ENCODE data around the gene PRDM16. TPM values are rescaled to one million over a fixed set of nuclear protein-coding genes. Genes with fewer than 3 reads are reported as not detected.

Gene PRDM16
- polyA plus RNA-seq, 2 of the 4 experiments (the other 2 are of a cell fraction), result 0.03 to 0.35 TPM

DNA sequence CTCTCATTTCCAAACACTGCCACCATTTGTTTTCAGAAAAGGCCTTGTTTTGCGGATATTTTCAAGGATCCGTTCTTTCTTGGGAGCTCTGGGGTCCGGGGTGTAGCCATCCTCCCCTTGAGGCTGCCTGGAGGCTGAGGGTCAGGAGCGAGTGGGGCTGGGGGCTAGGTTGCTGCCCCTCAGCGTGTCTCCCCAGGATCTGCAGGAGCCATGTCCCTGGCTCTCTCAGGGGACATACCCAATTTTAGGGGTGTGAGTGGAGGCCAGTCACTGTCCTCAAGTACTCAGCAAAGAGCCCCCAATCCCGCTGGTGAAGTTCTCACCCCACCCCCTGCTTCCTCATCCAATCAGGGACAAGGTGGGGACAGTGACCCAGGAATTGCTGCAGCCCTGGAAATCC lies 15.0 kb upstream of the PRDM16 start:
- Histone ChIP-seq H3K9me3 (no peaks in the 10 kb centered on the region), H3K4me2 (no peak overlapping the region), H3K4me3 (no peak overlapping the region), H3K4me1 (no peaks in the 10 kb centered on the region), H3K27ac (no peak overlapping the region)
- 17% methylated on average over 6 of the region's 6 CpGs for WGBS (ENCODE audit: missing lambda C conversion rate)
- TF ChIP-seq HDAC2 (IDR thresholded peaks at IDR 0.05), result no peak
- no peak for FAIRE-seq
- POLR2A ChIA-PET, result no interaction called here
- CTCF ChIA-PET, result no interaction called here
- no peak for ATAC-seq
- DNase-seq (ENCODE audit: low read depth in 1 of 2, low spot score in 1 of 2), result no peak

DNA sequence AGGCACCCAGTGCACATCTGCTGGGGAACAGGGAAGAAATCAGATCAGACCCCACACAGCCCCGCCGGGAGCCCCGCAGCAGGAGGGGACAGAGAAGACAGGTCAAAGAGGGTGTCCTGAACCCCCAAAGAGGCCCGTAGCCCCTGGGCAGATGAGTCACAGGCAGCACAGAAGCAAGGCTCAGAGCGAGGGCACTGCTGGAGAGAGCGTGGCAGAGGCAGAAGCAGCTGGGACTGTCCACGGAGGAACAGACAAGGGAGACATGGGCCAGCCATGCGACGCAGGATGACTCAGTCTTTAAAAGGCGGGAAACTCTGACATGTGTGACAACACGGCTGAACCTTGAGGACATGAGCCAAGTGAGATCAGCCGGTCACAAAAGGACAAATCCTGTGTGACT lies 14.5 kb upstream of the PRDM16 start:
- POLR2A ChIA-PET, result no interaction called here
- no peak for FAIRE-seq
- ATAC-seq, result no peak
- Histone ChIP-seq H3K4me3 (no peak overlapping the region), H3K4me1 (no peaks in the 10 kb centered on the region), H3K4me2 (no peak overlapping the region), H3K9me3 (no peaks in the 10 kb centered on the region), H3K27ac (no peak overlapping the region)
- whole genome bisulfite sequencing (ENCODE audit: missing lambda C conversion rate), result 36% methylated on average over 12 of the region's 12 CpGs
- TF ChIP-seq ZC3H11A (IDR thresholded peaks at IDR 0.05) (no peak), HEYL (CRISPR knock-in tag; IDR thresholded peaks at IDR 0.05) (no peak), SMC3 (IDR thresholded peaks at IDR 0.05) (no peak), TFCP2L1 (CRISPR knock-in tag; IDR thresholded peaks at IDR 0.05) (no peak), RAD21 (conservative IDR thresholded peaks at IDR 0.05 in 1 of 2, IDR thresholded peaks at IDR 0.05 in 1 of 2) (no peak), ZNF302 (CRISPR knock-in tag; IDR thresholded peaks at IDR 0.05) (no peak), HOXB5 (CRISPR knock-in tag; IDR thresholded peaks at IDR 0.05) (no peak), FOSL2 (IDR thresholded peaks at IDR 0.05) (no peak), FOSL2 (CRISPR knock-in tag; IDR thresholded peaks at IDR 0.05) (no peak), NR3C1 (IDR thresholded peaks at IDR 0.05) (no peak), EP300 (IDR thresholded peaks at IDR 0.05) (no peak), RNF2 (IDR thresholded peaks at IDR 0.05; ENCODE audit: borderline replicate concordance, low read depth) (no peak), CBX2 (IDR thresholded peaks at IDR 0.05; ENCODE audit: borderline replicate concordance, low read depth) (no peak), HOXA7 (CRISPR knock-in tag; IDR thresholded peaks at IDR 0.05) (no peak)
- TF ChIP-seq, protein P1, sequence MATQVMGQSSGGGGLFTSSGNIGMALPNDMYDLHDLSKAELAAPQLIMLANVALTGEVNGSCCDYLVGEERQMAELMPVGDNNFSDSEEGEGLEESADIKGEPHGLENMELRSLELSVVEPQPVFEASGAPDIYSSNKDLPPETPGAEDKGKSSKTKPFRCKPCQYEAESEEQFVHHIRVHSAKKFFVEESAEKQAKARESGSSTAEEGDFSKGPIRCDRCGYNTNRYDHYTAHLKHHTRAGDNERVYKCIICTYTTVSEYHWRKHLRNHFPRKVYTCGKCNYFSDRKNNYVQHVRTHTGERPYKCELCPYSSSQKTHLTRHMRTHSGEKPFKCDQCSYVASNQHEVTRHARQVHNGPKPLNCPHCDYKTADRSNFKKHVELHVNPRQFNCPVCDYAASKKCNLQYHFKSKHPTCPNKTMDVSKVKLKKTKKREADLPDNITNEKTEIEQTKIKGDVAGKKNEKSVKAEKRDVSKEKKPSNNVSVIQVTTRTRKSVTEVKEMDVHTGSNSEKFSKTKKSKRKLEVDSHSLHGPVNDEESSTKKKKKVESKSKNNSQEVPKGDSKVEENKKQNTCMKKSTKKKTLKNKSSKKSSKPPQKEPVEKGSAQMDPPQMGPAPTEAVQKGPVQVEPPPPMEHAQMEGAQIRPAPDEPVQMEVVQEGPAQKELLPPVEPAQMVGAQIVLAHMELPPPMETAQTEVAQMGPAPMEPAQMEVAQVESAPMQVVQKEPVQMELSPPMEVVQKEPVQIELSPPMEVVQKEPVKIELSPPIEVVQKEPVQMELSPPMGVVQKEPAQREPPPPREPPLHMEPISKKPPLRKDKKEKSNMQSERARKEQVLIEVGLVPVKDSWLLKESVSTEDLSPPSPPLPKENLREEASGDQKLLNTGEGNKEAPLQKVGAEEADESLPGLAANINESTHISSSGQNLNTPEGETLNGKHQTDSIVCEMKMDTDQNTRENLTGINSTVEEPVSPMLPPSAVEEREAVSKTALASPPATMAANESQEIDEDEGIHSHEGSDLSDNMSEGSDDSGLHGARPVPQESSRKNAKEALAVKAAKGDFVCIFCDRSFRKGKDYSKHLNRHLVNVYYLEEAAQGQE (IDR thresholded peaks at IDR 0.05), result no peak
- TF ChIP-seq, protein P2, sequence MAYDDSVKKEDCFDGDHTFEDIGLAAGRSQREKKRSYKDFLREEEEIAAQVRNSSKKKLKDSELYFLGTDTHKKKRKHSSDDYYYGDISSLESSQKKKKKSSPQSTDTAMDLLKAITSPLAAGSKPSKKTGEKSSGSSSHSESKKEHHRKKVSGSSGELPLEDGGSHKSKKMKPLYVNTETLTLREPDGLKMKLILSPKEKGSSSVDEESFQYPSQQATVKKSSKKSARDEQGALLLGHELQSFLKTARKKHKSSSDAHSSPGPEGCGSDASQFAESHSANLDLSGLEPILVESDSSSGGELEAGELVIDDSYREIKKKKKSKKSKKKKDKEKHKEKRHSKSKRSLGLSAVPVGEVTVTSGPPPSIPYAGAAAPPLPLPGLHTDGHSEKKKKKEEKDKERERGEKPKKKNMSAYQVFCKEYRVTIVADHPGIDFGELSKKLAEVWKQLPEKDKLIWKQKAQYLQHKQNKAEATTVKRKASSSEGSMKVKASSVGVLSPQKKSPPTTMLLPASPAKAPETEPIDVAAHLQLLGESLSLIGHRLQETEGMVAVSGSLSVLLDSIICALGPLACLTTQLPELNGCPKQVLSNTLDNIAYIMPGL (CRISPR knock-in tag; IDR thresholded peaks at IDR 0.05; ENCODE audit: borderline replicate concordance), result no peak
- TF ChIP-seq, protein P3, sequence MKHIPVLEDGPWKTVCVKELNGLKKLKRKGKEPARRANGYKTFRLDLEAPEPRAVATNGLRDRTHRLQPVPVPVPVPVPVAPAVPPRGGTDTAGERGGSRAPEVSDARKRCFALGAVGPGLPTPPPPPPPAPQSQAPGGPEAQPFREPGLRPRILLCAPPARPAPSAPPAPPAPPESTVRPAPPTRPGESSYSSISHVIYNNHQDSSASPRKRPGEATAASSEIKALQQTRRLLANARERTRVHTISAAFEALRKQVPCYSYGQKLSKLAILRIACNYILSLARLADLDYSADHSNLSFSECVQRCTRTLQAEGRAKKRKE (CRISPR knock-in tag; IDR thresholded peaks at IDR 0.05; ENCODE audit: low read depth), result no peak
- DNase-seq (ENCODE audit: low read depth in 1 of 2, low spot score in 1 of 2), result no peak
- CTCF ChIA-PET, result no interaction called here

DNA sequence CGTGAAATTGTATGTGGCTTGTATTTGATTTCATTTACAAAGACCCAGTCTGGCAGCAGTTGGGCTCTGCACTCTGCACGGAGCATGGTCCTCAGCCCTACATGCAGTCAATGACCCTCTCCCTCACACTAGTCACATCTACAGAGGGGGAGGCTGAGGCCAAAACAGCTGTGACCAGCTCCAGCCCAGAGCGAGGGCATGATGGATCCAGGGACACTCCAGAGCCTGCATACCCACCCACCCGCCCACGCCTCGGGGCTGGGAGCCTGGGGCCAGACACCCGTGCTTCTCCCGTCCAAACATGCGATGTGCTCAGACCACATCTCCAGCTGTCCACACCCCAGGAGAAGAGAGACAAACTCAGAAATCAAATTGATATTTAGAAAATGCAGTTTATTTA lies 14.0 kb upstream of the PRDM16 start:
- ATAC-seq (no peak), FAIRE-seq (no peak), DNase-seq (ENCODE audit: low read depth in 1 of 2, low spot score in 1 of 2) (no peak)
- POLR2A ChIA-PET, result no interaction called here
- 67% methylated on average over 4 of the region's 9 CpGs for WGBS (ENCODE audit: missing lambda C conversion rate)
- H3K4me3 ChIP-seq, result no peak overlapping the region
- H3K4me1 ChIP-seq, result no peaks in the 10 kb centered on the region
- no peak for TF ChIP-seq JUN (IDR thresholded peaks at IDR 0.05)
- TF ChIP-seq, protein P4, sequence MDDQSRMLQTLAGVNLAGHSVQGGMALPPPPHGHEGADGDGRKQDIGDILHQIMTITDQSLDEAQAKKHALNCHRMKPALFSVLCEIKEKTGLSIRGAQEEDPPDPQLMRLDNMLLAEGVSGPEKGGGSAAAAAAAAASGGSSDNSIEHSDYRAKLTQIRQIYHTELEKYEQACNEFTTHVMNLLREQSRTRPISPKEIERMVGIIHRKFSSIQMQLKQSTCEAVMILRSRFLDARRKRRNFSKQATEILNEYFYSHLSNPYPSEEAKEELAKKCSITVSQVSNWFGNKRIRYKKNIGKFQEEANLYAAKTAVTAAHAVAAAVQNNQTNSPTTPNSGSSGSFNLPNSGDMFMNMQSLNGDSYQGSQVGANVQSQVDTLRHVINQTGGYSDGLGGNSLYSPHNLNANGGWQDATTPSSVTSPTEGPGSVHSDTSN (IDR thresholded peaks at IDR 0.05), result no peak
- no peaks in the 10 kb centered on the region for H3K9me3 ChIP-seq
- no peak overlapping the region for H3K4me2 ChIP-seq
- no peak overlapping the region for H3K27ac ChIP-seq
- CTCF ChIA-PET, result interaction anchor here (0.6 kb wide), 1 partner anchor 904 kb away, joined by 3 read pairs; no protein-coding TSS in a partner anchor

Data from A549 (cell line).